SHP77 (cell line): ENCODE data around the gene ULK3.
"Not testable (repeated sequence)": the region's sequence is repeated elsewhere in the genome, so short reads cannot be mapped to it uniquely, and the experiment has no call there.

Experiments used
- DNase-seq, 2 experiments: peaks; one replicate each; lab custom pipeline; 2025; lab: John Stamatoyannopoulos, UW

Gene ULK3, protein sequence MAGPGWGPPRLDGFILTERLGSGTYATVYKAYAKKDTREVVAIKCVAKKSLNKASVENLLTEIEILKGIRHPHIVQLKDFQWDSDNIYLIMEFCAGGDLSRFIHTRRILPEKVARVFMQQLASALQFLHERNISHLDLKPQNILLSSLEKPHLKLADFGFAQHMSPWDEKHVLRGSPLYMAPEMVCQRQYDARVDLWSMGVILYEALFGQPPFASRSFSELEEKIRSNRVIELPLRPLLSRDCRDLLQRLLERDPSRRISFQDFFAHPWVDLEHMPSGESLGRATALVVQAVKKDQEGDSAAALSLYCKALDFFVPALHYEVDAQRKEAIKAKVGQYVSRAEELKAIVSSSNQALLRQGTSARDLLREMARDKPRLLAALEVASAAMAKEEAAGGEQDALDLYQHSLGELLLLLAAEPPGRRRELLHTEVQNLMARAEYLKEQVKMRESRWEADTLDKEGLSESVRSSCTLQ

GRCh38 chr15:74842581-74843444 lies at the start of gene ULK3:
Gene ULK3 (minus strand): TSS chr15:74843156. CDS start chr15:74843105, 51 bp downstream.
- peak; percentile 63 to 85 for DNase-seq

DNA sequence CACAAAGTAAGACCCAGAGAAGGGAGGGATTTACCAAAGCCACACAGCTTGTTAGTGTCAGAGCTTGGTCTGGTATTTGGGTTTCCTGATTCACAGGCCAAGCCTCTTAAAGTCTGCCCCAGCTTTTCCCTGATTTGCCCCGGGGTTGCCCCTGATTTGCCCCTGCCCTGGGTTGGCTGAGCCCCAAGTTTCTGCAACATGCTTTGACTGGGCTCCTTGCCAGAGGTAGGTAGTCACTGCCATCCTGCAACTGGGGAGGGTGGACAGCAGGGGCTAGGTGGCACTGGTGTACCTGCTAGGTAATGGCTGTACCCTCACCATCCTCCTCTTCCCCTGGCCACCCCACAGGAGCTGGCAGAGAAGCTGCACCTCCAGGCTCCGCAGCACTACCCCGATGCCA lies 49.4 kb upstream of the ULK3 start:
- no peak for DNase-seq

GRCh38 chr15:74891469-74891868 lies 48.5 kb upstream of the ULK3 start:
- DNase-seq = no peak

- no peak for DNase-seq
Observed at GRCh38 chr15:74890665-74890960, 47.7 kb upstream of the ULK3 start.

DNA sequence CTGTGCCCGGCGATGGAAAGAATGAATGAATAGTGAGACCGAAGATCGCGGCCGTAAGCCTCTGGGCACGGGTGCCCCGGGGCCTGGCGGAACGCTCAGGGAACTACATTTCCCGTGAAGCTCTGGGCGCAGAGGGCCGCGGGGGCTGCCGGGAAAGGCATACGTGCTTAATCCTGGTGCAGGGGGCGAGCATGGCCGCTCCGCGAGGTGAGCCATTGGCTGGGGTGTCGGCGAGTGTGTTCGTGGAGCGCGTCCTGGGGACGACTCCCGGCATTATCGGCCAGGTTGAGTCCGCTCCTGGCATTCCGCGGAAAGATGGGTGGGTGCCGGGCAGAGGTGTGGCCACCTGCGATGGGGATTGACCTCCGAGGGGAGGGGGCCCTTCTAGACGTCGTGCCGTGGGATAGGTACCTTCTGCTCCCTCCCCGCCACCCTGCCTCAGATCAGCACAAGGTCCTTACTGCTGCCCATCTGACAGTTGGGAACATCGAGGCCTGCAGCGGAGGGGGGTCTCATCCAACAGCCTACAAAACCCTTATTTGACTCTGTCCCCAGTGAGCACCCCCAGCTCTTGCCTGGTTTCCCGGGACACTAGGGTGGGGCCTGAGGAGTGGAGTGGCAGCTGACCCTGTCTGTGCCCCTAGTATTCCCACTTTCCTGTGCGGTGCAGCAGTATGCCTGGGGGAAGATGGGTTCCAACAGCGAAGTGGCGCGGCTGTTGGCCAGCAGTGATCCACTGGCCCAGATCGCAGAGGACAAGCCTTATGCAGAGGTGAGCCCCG lies 47.1 kb upstream of the ULK3 start, which contains the start of gene MPI:
MPI (plus strand) TSS at position 160 of the 782 bp plus-strand sequence; CDS start at position 192, 32 bp downstream.
- peak; percentile 81 to 87 for DNase-seq

DNA sequence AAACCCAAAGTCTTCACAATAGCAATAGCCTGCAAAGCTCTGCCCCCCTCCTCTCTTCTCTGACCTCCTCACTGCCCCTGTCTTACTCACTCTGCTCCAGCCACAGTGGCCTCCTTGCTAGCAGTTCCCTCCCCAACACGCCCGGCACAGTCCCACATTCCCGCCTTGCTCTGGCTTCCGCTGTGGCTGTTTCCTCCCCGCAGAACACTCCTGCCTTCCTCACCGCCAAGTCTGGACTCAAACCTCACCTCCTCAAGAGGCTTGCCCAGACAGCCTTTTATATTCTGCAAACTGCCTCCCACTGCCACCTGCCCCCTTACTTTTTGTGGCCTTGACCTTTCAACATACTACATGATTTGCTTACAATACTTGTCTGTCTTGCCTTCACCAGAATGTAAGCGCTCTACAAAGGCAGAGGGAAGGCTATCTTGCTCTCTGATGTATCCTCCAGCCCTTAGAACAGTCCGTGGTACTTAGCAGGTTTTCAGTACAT lies 46.5 kb upstream of the ULK3 start:
- DNase-seq = peak in 1 of 2 experiments; percentile 56

DNA sequence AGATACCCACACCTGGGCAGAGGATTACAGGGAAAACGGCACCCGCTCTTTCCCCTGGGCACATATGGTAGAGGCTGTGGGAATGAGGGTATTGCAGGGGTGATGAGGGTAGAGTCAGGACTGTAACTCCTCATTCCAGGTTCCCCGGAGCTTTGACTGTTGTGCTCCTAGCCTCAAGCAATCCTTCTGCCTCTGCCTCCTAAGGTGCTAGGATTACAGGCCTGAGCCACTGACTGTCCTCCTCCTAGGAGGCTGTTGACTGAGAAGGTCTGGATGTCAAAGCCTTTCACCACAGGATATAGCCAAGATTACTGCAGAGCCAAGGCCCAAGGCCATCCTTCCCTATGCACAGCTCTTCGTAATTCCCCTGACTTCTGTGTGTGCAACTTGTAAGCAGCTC lies 45.8 kb upstream of the ULK3 start:
- DNase-seq = no peak

GRCh38 chr15:74887537-74888193 lies 44.7 kb upstream of the ULK3 start:
- not testable (repeated sequence) for DNase-seq

GRCh38 chr15:74885461-74885860 lies 42.5 kb upstream of the ULK3 start:
- no peak for DNase-seq

GRCh38 chr15:74884428-74885223 lies 41.7 kb upstream of the ULK3 start:
- DNase-seq = no peak

DNA sequence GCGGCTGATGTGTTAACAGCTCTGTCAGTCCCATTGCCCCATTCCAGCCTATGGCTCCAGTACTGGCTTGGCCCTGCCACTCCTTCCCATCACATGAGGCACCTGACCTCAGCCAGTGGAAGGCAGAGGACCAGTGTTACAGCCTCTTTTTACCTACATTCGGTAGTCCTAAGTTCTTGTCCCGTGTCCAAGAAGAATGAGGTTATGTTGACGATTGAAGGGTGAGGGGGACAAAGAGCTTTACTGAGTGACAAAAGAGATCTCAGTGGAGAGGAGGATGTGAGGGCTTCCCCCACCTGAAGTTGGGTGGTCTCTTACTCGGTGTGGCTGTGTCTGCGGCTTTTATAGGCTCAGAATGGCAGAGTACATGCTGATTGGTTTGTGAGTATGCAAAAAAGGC lies 39.6 kb upstream of the ULK3 start:
- DNase-seq = no peak

- no peak for DNase-seq
Observed at GRCh38 chr15:74878273-74878672, 35.3 kb upstream of the ULK3 start.

- peak in 1 of 2 experiments; percentile 24 for DNase-seq
Observed at GRCh38 chr15:74873756-74874424, 30.9 kb upstream of the ULK3 start.

- peak; percentile 91 to 96 for DNase-seq
Observed at GRCh38 chr15:74873036-74873755, 30.2 kb upstream of the ULK3 start, which contains the start of gene SCAMP2. Gene SCAMP2 (minus strand): TSS chr15:74873365. CDS start chr15:74873255, 110 bp downstream.

- DNase-seq = no peak
Observed at GRCh38 chr15:74872702-74873035, 29.7 kb upstream of the ULK3 start.

- no peak for DNase-seq
Observed at GRCh38 chr15:74870436-74871215, 27.7 kb upstream of the ULK3 start.

- DNase-seq = no peak
Observed at GRCh38 chr15:74869726-74870407, 26.9 kb upstream of the ULK3 start.

DNA sequence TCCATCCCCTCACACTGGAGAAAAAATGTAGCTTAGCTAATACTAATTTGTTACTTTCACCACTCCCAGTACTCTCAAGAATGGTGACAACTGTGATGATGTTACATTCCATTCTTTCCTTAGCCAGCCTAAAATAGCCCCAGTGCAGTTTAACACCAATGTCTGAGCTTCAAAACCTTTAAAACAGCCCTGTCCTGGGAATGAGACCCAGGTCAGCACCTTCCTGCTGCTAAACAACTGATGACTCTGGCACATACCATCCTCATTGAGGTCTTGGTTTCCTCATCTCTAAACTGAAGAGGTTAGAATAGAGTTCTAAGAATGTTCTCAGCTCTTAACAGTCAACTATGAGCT lies 26.4 kb upstream of the ULK3 start:
- no peak for DNase-seq
